H1 (cell line): Measurements from ENCODE around the gene OR2V2. TPM values are rescaled to one million over a fixed set of nuclear protein-coding genes. Genes with fewer than 3 reads are reported as not detected.
A peak's percentile ranks its signal among the peaks of the same experiment; 100 is the strongest.

Experiments
- CTCF ChIA-PET: fragments of 300-600 bp; sonication (Branson Sonifier 250); formaldehyde crosslinking; loops from one replicate; lab custom pipeline; 2021; ENCODE audit not compliant: partially characterized antibody; lab: Charles Lee
- POLR2A ChIA-PET: fragments of 300-600 bp; sonication (Branson Sonifier 250); formaldehyde crosslinking; loops from one replicate; lab custom pipeline; 2021; ENCODE audit warnings: inconsistent platforms; ENCODE audit not compliant: partially characterized antibody; lab: Charles Lee
- DNase-seq, 2 experiments: peaks; one replicate each; pipeline versions ENCODE4 v3.0.0 to v3.0.0-alpha.2; 2010 to 2022; ENCODE audit warnings: low spot score in 2 of 2, low read depth in 1 of 2, mixed read lengths in 1 of 2
- FAIRE-seq: peaks from 2 replicates; lab custom pipeline; 2011; peaks lifted over from hg19 to GRCh38; lab: Jason Lieb, UNC
- H2AFZ ChIP-seq: 2 replicates; pipeline ENCODE4 v1.8.1; 2012; ENCODE audit warnings: low read length, inconsistent platforms
- H2AK5ac ChIP-seq: 2 replicates; pipeline ENCODE4 v1.6.1; 2013; ENCODE audit warnings: low read depth, low read length
- H2BK120ac ChIP-seq: replicated peaks from 2 replicates; pipeline ENCODE3; 2013; ENCODE audit warnings: low read depth, low read length, inconsistent platforms
- H2BK12ac ChIP-seq: 2 replicates; pipeline ENCODE4 v1.6.1; 2013; ENCODE audit warnings: low read depth, low read length
- H2BK15ac ChIP-seq: 2 replicates; pipeline ENCODE4 v1.6.1; 2013; ENCODE audit warnings: low read length
- H2BK20ac ChIP-seq: 2 replicates; pipeline ENCODE4 v1.6.1; 2013; ENCODE audit warnings: low read length
- H2BK5ac ChIP-seq: 2 replicates; pipeline ENCODE4 v1.6.1; 2013; ENCODE audit warnings: low read depth, low read length
- H3K14ac ChIP-seq: 2 replicates; pipeline ENCODE4 v1.6.1; 2013; ENCODE audit warnings: inconsistent platforms; ENCODE audit not compliant: insufficient read length
- H3K18ac ChIP-seq: 2 replicates; pipeline ENCODE4 v1.6.1; 2013; ENCODE audit warnings: low read length; ENCODE audit errors: extremely low read depth
- H3K23ac ChIP-seq: 2 replicates; pipeline ENCODE4 v1.6.1; 2013; ENCODE audit warnings: inconsistent platforms; ENCODE audit not compliant: insufficient read length
- H3K23me2 ChIP-seq: 2 replicates; pipeline ENCODE4 v1.6.1; 2013; ENCODE audit warnings: low read depth, low read length
- H3K27ac ChIP-seq: 2 replicates; pipeline ENCODE4 v1.6.1; 2011; ENCODE audit warnings: low read depth, low read length, inconsistent platforms
- H3K27me3 ChIP-seq, 4 experiments: replicated peaks in 1 of 4; 1 replicate in 1 of 4; 2 replicates in 3 of 4; pipeline versions ENCODE4 v1.6.1 to v1.8.1; 2011 to 2013; ENCODE audit warnings: low read length in 3 of 4, mild to moderate bottlenecking in 3 of 4, inconsistent platforms in 2 of 4, mixed read lengths in 2 of 4, moderate library complexity in 1 of 4; ENCODE audit not compliant: control insufficient read depth in 3 of 4, insufficient read depth in 3 of 4; ENCODE audit errors: extremely low read depth in 1 of 4
- H3K36me3 ChIP-seq, 4 experiments: 2 replicates each; pipeline versions ENCODE4 v1.6.1 to v1.8.1; 2011 to 2013; ENCODE audit warnings: mild to moderate bottlenecking in 4 of 4, low read length in 3 of 4, moderate library complexity in 2 of 4, control low read depth in 1 of 4, inconsistent platforms in 1 of 4; ENCODE audit not compliant: insufficient read depth in 4 of 4, control insufficient read depth in 2 of 4
- H3K4ac ChIP-seq: replicated peaks from 2 replicates; pipeline ENCODE3; 2013; ENCODE audit warnings: low read length, low read depth, mixed read lengths, inconsistent platforms; ENCODE audit not compliant: insufficient read length
- H3K4me1 ChIP-seq, 4 experiments: replicated peaks in 1 of 4; 1 replicate in 1 of 4; 2 replicates in 3 of 4; pipeline versions ENCODE4 v1.6.1 to v1.8.1; 2011 to 2013; ENCODE audit warnings: low read length in 3 of 4, inconsistent platforms in 2 of 4, mixed read lengths in 1 of 4; ENCODE audit not compliant: insufficient read depth in 4 of 4, control insufficient read depth in 3 of 4
- H3K4me2 ChIP-seq, 2 experiments: 2 replicates each; pipeline versions ENCODE4 v1.6.1 to v1.8.1; 2011 to 2013; ENCODE audit warnings: low read depth in 2 of 2, low read length in 2 of 2, control low read depth in 1 of 2, inconsistent platforms in 1 of 2, mild to moderate bottlenecking in 1 of 2; ENCODE audit not compliant: insufficient read depth in 1 of 2
- H3K4me3 ChIP-seq, 4 experiments: fragments of 200-600, 300-600 bp in 1 of 4; sonication (generic), shearing (Covaris generic), sonication (Bioruptor Twin) in 1 of 4; 2 replicates each; pipeline versions ENCODE4 v1.5.1 to v1.8.1; 2011 to 2016; ENCODE audit warnings: low read length in 4 of 4, low read depth in 3 of 4, control low read depth in 2 of 4, inconsistent platforms in 2 of 4, mild to moderate bottlenecking in 2 of 4, mixed read lengths in 1 of 4, moderate library complexity in 1 of 4; ENCODE audit not compliant: insufficient read depth in 2 of 4; ENCODE audit errors: extremely low read depth in 1 of 4
- H3K56ac ChIP-seq: replicated peaks from 2 replicates; pipeline ENCODE3; 2013; ENCODE audit warnings: low read depth, mild to moderate bottlenecking, mixed read lengths, low read length, inconsistent platforms; ENCODE audit not compliant: insufficient read length
- H3K79me1 ChIP-seq: 2 replicates; pipeline ENCODE4 v1.6.1; 2013; ENCODE audit warnings: low read depth, low read length, control low read depth
- H3K79me2 ChIP-seq, 2 experiments: 2 replicates each; pipeline versions ENCODE4 v1.6.1 to v1.8.1; 2012 to 2013; ENCODE audit warnings: low read length in 2 of 2, mild to moderate bottlenecking in 2 of 2, inconsistent platforms in 1 of 2; ENCODE audit not compliant: insufficient read depth in 2 of 2, control insufficient read depth in 1 of 2
- H3K9ac ChIP-seq, 4 experiments: replicated peaks in 1 of 4; 1 replicate in 1 of 4; 2 replicates in 3 of 4; pipeline versions ENCODE4 v1.6.1 to v1.8.1; 2011 to 2013; ENCODE audit warnings: low read depth in 3 of 4, low read length in 3 of 4, control low read depth in 2 of 4, mild to moderate bottlenecking in 2 of 4, moderate library complexity in 2 of 4, inconsistent platforms in 1 of 4; ENCODE audit errors: extremely low read depth in 1 of 4
- H3K9me3 ChIP-seq, 2 experiments: 2 replicates each; pipeline versions ENCODE4 v1.6.1 to v1.8.1; 2012 to 2013; ENCODE audit warnings: mild to moderate bottlenecking in 2 of 2, moderate library complexity in 2 of 2, control low read depth in 1 of 2, inconsistent platforms in 1 of 2, low read depth in 1 of 2, low read length in 1 of 2, mixed read lengths in 1 of 2; ENCODE audit not compliant: insufficient read depth in 2 of 2
- H4K20me1 ChIP-seq, 2 experiments: replicated peaks in 1 of 2; 2 replicates each; pipeline versions ENCODE3 to v1.8.1; 2011 to 2013; ENCODE audit warnings: inconsistent platforms in 2 of 2, low read length in 2 of 2, mild to moderate bottlenecking in 1 of 2; ENCODE audit not compliant: insufficient read depth in 2 of 2, control insufficient read depth in 1 of 2
- H4K5ac ChIP-seq: 2 replicates; pipeline ENCODE4 v1.6.1; 2013; ENCODE audit warnings: low read length, low read depth, mixed read lengths, inconsistent platforms; ENCODE audit not compliant: insufficient read length
- H4K8ac ChIP-seq: 2 replicates; pipeline ENCODE4 v1.8.0; 2013; ENCODE audit warnings: mild to moderate bottlenecking, moderate library complexity, low read length, inconsistent platforms; ENCODE audit not compliant: insufficient read depth; ENCODE audit errors: extremely low read depth
- H4K91ac ChIP-seq: replicated peaks from 2 replicates; pipeline ENCODE3; 2013; ENCODE audit warnings: low read length, mixed read lengths, inconsistent platforms; ENCODE audit not compliant: insufficient read length
- CREB1 ChIP-seq: IDR thresholded peaks from 2 replicates; pipeline ENCODE4 v1.6.1; 2012; ENCODE audit warnings: inconsistent platforms
- FOSL1 ChIP-seq: IDR thresholded peaks from 2 replicates; pipeline ENCODE4 v1.6.1; 2011; ENCODE audit warnings: mild to moderate bottlenecking, low read depth, low read length, moderate library complexity; ENCODE audit not compliant: insufficient read depth
- KDM5A ChIP-seq: fragments of 200-600 bp; IDR thresholded peaks from 2 replicates; pipeline ENCODE4 v1.7.1; 2012; ENCODE audit warnings: mild to moderate bottlenecking, low read length, inconsistent platforms, mixed read lengths
- WGBS, 2 experiments: shearing (Covaris generic) in 1 of 2; methylation state at CpG; one replicate each; pipeline versions ENCODE4 v1.1.6 to v1.1.7; 2013 to 2015; ENCODE audit warnings: low lambda C conversion rate in 2 of 2, mixed read lengths in 2 of 2, inconsistent platforms in 1 of 2, low coverage in 1 of 2, missing lambda C conversion rate in 1 of 2; ENCODE audit not compliant: insufficient replicate concordance in 2 of 2, insufficient coverage in 1 of 2, insufficient read length in 1 of 2; ENCODE audit errors: extremely low coverage in 1 of 2, missing lambda C conversion rate in 1 of 2; 5-methylcytosine and 5-hydroxymethylcytosine counted together
- polyA plus RNA-seq, 7 experiments: library from polyadenylated mRNA; depleted of rRNA in 3 of 7; stranded (reverse) in 5 of 7; unstranded in 2 of 7; fragments of >200 nt in 5 of 7; fragments of 200-250 nt in 2 of 7; gene quantifications; 1 replicate in 5 of 7; 2 replicates in 1 of 7; 4 replicates in 1 of 7; pipeline versions ENCODE4 v1.2.1 to v1.2.3, GENCODE V29; 2011 to 2013; ENCODE audit warnings: missing spikeins in 2 of 7, mixed read lengths in 2 of 7
- total RNA-seq: library from RNA; stranded (reverse); fragmentation: NEBNext Ultra II Directional; extraction: Animal tissue kit (Norgen Biotek cat#: 25700); gene quantifications from 2 replicates; pipeline ENCODE4 v1.2.1, GENCODE V29; 2021

OR2V2 gene
- total and polyA plus RNA-seq, 2 of the 8 experiments (the other 6 are each of a cell fraction or from before 2014, with no cell fraction given), result not detected

GRCh38 chr5:181168595-181169118 lies 21.3 kb downstream of the OR2V2 start:
- Histone ChIP-seq H2BK120ac (no peak overlapping the region), H2AK5ac (no peak overlapping the region), H3K36me3 (no peaks in the 10 kb centered on the region), H3K4ac (no peak overlapping the region), H4K20me1 (no peaks in the 10 kb centered on the region), H3K23ac (no peak overlapping the region), H3K23me2 (peaks cover 21% of the 10 kb centered on the region), H2AFZ (peak overlapping the region; percentile 93; the same call in 1 of the 2 replicates), H2BK20ac (peak overlapping the region; percentile 86; the same call in 1 of the 2 replicates), H3K4me1 (peaks cover 0 to 3% (median 0%) of the 10 kb centered on the region in 4 experiments; a peak in 3 of 7 replicates), H3K14ac (no peak overlapping the region), H3K27me3 (peaks cover 6 to 35% (median 25%) of the 10 kb centered on the region in 4 experiments; a peak in 6 of 7 replicates), H3K4me2 (peak overlapping the region; percentile 71 to 95), H3K79me2 (no peaks in the 10 kb centered on the region), H3K79me1 (no peaks in the 10 kb centered on the region), H2BK15ac (peak overlapping the region; percentile 92; the same call in 1 of the 2 replicates), H4K91ac (no peak overlapping the region), H3K56ac (no peak overlapping the region)
- ChIA-PET POLR2A (interaction anchor here (0.9 to 1.8 kb wide), 4 partner anchors 16 to 55 kb away, joined by 4 to 6 read pairs (median 5); partner anchors contain the start of gene TRIM41), CTCF (interaction anchor here (0.6 to 2.1 kb wide), 22 partner anchors 8 to 469 kb away, joined by 3 to 26 read pairs (median 4); no protein-coding TSS in a partner anchor)
- no peak for FAIRE-seq
- 21% methylated on average over 14 of the region's 14 CpGs; no CpG with 5 or more reads in 1 of the 2 experiments for WGBS, 2 experiments
- DNase-seq, result no peak
- TF ChIP-seq FOSL1, result no peak
- TF ChIP-seq KDM5A, result no peak
- TF ChIP-seq CREB1, result 0 out of 2 replicates have a peak, but pooled peaks have one; percentile 15
- TF ChIP-seq, all 59 proteins: peak for 1
- no peak overlapping the region; the same call in 1 of the 2 replicates for H2BK5ac ChIP-seq
- no peak overlapping the region for H2BK12ac ChIP-seq
- H4K8ac ChIP-seq, result no peak overlapping the region
- H4K5ac ChIP-seq, result no peak overlapping the region
- H3K9me3 ChIP-seq, result no peaks in the 10 kb centered on the region
- H3K4me3 ChIP-seq, result peak overlapping the region; percentile 47 to 73 (median 61)
- no peak overlapping the region for H3K18ac ChIP-seq
- no peak overlapping the region for H3K27ac ChIP-seq
- peak overlapping the region in 1 of 4 experiments; percentile 22; a peak in 1 of 7 replicates for H3K9ac ChIP-seq
